GM21529 (cell line): ENCODE results near the gene OTUD3.
A peak's percentile ranks its signal among the peaks of the same experiment; 100 is the strongest.
"Not testable (repeated sequence)": the region's sequence is repeated elsewhere in the genome, so short reads cannot be mapped to it uniquely, and the experiment has no call there.

Source experiments
- ATAC-seq: cut with Tn5 transposase; IDR thresholded peaks from one replicate; pipeline ENCODE4 v1.9.1; 2021; ENCODE audit not compliant: unreplicated experiment

OTUD3 gene, protein sequence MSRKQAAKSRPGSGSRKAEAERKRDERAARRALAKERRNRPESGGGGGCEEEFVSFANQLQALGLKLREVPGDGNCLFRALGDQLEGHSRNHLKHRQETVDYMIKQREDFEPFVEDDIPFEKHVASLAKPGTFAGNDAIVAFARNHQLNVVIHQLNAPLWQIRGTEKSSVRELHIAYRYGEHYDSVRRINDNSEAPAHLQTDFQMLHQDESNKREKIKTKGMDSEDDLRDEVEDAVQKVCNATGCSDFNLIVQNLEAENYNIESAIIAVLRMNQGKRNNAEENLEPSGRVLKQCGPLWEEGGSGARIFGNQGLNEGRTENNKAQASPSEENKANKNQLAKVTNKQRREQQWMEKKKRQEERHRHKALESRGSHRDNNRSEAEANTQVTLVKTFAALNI

GRCh38 chr1:19882111-19883071 lies at the start of gene OTUD3:
Gene OTUD3 (plus strand): TSS chr1:19882395. CDS start chr1:19882514, 119 bp downstream.
- peak; percentile 89 for ATAC-seq

- ATAC-seq, result no peak
Observed at GRCh38 chr1:19835578-19835977, 46.6 kb upstream of the OTUD3 start.

DNA sequence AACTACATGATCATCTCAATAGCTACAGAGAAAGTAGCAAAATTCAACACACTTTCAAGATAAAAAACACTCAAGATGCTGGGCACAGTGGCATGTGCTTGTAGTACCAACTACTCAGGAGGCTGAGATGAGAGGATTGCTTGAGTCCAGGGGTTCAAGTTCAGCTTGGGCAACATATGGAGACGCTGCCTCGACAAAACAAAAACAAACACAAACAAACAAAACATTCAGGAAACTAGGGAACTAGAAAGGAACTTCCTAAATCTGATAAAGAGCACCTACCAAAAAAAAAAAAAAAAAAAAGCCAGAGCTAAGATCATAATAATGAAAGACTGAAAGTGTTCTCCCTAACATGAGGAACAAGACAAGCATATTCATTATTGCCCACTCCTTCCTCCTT lies 44.3 kb upstream of the OTUD3 start:
- ATAC-seq, result no peak

DNA sequence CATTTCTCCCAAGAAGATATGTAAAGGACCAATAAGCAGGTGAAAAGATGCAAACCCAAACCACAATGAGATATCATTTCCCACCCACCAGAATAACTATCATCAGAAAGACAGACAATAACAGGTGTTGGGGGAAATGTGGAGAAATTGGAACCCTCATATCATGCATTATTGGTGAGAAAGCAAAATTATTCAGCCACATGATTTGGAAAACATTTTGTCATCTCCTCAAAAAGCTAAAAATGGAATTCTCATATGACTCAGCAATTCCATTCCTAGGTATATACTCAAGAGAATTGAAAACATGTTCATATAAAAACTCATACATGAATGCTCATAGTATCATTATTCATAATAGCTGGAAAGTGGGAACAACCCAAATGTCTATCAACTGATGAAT lies 42.0 kb upstream of the OTUD3 start:
- ATAC-seq, result no peak

- ATAC-seq, result no peak
Observed at GRCh38 chr1:19844731-19845495, 37.3 kb upstream of the OTUD3 start.

GRCh38 chr1:19845555-19845954 lies 36.6 kb upstream of the OTUD3 start:
- no peak for ATAC-seq

DNA sequence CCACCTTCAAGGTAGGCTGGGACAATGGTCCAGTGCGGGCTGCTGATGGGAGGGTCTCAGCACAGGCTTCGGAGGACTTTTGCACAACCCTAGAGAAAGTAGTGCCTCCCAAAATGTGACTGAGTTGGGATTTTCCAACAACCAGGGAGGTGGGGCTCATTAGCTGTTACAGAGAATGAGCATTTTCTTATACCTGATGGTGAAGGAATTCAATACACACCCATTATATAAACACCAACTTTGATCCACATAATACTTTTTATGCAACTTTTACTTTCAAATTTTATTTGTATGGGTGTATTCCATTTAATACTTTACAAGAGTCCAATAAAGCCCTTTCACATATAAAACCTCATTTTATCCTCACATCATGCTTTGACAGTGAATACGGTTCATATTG lies 35.9 kb upstream of the OTUD3 start:
- no peak for ATAC-seq

- ATAC-seq, result not testable (repeated sequence)
Observed at GRCh38 chr1:19847334-19847733, 34.9 kb upstream of the OTUD3 start.

DNA sequence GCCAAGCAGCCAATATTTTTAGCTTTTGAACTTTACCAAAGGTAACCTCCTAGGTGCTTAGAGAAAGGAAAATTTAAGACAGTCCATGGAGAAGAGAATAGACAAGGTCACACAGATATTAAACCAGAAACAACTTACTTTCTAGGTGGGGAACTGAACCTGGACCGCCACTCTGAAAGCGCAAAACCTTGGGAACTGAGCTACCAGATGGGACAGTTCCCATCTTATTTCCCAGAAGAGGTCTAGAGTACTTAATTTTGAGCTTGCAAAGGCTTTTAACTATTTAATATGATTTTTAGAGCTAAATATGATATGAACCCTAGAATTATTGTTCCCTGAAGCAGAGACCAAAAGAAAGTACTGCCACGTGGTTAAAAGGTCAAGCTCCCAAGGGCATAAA lies 32.9 kb upstream of the OTUD3 start:
- ATAC-seq, result not testable (repeated sequence)

GRCh38 chr1:19850214-19850613 lies 32.0 kb upstream of the OTUD3 start:
- ATAC-seq, result no peak

DNA sequence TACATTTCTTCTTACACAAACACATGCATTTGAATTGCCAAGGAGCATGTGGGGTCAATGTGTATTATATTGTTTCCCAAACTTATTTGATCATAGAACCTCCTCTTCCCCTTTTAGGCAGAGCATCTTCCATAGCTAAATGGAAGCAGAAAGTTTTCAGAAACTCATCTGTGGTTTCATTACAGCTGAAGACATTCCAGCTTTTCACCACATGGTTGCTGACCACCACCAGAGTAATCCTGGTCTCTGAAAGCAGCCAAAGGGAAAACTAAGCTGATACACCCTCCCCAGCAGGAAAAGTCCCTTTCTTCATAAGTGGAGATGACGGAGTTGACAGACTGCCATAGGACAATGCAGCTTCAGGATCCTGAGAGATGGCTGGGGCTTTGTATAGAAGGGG lies 30.2 kb upstream of the OTUD3 start:
- no peak for ATAC-seq

- no peak for ATAC-seq
Observed at GRCh38 chr1:19854866-19855265, 27.3 kb upstream of the OTUD3 start.

DNA sequence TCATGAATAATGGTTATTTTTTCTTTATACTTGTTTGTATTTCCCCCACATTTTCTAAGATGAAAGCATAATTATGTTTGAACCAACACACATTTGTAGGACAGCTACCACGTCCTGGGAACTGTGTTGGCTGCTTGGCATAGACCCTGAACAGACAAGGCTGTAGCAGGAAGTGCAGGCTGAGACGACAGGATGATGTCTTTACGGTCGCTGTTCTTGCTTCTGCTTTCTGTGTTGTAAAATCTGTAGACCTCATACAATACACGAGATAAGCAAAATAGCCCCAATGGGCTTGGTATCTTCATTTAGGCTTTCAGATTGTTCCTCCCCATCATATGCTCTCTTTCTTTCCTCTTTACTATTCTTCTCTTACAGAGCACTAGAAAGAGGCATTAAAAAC lies 23.3 kb upstream of the OTUD3 start:
- no peak for ATAC-seq

DNA sequence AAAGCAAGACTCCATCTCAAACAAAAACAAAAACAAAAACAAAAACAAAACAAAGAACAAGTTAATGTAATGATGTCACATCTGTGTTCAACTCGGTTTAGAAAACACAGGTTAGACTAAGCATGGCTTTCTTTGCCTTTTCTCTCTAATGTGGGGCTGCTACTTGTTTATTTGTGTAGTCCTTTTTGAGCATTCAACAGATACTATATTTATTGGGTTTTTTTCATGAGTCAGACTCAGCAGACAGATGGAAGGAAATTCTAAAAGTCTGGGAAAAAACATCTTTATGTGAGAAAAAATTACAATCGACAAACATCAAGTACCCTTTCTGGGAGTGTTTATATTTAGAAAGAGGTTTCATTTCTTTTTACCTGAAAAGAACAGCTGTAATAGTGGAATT lies 22.3 kb upstream of the OTUD3 start:
- no peak for ATAC-seq

DNA sequence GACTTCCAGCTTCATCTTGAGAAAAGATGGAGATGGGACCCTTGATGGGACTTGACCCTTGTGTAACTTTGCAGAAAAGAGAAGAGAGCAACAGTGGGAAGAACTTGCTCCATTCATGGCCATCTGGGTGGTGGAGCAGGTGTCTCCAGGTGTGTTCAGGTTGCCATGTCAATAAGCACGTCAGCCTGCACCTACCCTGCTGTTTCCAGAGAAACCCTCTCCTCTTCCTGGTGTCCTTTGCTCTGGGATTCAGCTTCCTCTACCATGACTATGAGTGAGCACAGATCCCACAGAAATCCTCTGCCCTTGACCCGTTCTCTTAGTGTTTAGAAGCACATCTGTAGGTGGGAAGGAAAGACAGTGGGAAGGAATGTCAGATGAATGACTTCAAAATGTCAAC lies 21.8 kb upstream of the OTUD3 start:
- no peak for ATAC-seq

DNA sequence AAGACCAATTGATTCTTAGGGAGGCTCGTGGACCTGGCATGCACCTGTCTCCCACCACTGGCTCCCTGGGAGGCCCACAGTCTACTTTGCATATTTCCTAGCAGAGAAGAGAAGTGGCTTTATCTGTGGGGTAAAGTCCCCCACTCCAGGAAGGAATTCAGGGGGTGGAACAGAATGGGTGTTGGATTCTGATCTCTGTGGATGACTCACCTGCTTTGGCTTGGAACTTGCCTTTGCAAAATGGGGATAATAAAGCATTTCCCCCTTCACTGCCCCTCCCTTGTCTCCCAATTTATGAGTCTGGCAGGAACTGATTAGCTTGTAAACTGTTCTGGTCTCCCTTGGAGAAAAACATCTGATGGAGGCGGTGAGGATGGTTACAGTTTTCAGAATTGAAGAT lies 21.2 kb upstream of the OTUD3 start:
- no peak for ATAC-seq

- no peak for ATAC-seq
Observed at GRCh38 chr1:19861842-19862530, 20.2 kb upstream of the OTUD3 start.

DNA sequence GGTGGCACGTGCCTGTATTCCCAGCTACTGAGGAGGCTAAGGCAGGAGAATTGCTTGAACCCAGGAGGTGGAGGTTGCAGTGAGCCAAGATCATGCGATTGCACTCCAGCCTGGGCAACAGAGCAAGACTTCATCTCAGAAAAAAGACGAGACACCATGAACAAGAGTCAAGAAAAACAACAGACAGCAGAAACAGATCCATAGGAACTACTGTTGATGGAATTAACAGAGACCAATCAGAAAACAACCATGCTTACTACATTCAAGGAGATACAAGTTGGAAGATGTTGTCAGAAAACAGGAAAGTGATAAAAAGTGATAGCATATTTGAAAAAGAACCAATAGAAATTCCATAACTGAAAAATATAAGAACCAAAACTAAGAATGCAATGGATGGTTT lies 19.3 kb upstream of the OTUD3 start:
- ATAC-seq, result no peak

- ATAC-seq, result no peak
Observed at GRCh38 chr1:19864570-19865160, 17.5 kb upstream of the OTUD3 start.

- no peak for ATAC-seq
Observed at GRCh38 chr1:19866029-19866428, 16.2 kb upstream of the OTUD3 start.
